GM19438 (cell line): ENCODE measurements around the gene RPTN.
"Not testable (repeated sequence)": the region's sequence is repeated elsewhere in the genome, so short reads cannot be mapped to it uniquely, and the experiment has no call there.

Source experiments
- ATAC-seq: cut with Tn5 transposase; IDR thresholded peaks from one replicate; pipeline ENCODE4 v1.9.1; 2021; ENCODE audit warnings: low read depth; ENCODE audit not compliant: unreplicated experiment

The RPTN gene

GRCh38 chr1:152166966-152167365, 7.9 kb upstream of the RPTN start:
- ATAC-seq: no peak

GRCh38 chr1:152165286-152166077, 6.5 kb upstream of the RPTN start:
- ATAC-seq: no peak

DNA sequence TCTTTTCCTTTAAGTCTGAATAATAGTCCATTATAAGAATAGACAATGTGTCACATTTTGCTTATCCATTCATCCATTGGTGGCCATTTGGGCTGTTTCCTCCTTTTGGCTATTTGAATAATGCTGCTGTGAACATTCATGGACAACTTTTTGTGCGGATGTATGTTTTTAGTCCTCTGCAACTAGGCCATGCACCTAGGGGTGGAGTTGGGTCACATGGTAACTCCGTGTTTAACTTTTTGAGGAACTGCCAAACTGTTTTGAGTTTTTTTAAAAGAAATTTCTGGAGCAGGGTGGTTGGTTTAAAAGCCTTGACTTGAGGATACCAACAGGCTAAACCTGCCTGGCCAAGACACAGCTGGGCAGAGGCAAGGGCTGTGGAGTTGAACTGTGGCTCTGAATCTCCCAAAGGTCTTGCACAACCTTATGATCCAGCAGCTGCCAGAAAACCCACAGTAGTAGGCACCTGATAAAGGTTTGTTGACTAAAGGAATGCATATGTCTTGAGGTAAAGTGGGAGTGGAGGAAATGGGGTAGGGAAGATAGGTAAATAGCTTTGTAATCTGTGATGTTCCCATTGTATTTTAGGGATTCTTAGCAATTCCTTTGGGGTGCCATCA, 5.6 kb upstream of the RPTN start:
- ATAC-seq: no peak

- ATAC-seq: no peak
These were observed 3.9 kb upstream of the RPTN start for GRCh38 chr1:152162792-152163463.

DNA sequence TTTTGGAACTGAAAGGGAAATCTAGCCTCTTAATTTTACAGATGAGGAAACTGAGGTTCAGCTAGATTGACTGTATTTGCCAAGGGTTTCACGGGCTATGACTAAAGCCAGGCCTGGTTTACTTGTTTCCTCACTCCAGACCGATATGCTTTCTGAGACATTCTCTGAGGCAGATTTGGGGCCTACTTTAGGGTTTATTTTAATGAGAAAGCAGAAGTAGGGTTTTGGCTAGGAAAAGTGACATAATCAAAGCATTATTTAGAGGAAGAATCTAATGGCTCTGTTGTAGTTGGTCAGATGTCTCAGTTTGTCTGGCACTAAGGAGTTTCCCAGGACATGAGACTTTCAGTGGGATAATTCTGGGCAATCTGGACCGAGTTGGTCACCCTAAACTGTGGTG, 1.5 kb upstream of the RPTN start:
- no peak for ATAC-seq

DNA sequence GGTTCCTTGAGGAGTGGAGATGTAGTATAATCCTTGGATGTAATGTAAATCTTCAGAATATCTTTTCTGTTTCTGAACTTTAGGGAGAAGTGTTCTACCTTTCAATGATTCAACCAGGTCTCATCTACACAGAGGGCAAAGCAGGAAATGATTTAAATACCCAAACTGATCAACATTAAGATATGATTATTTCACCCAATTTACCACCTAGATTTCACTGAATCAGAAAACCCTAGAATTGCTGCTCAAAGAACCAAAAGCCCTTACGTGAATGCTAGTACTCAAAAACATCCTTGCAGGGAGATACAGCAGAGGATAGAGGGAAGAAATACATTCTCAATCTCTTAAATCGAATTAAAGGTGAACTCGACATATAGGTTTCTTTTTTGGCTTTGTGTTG, 5.0 kb downstream of the RPTN start:
- ATAC-seq: no peak

DNA sequence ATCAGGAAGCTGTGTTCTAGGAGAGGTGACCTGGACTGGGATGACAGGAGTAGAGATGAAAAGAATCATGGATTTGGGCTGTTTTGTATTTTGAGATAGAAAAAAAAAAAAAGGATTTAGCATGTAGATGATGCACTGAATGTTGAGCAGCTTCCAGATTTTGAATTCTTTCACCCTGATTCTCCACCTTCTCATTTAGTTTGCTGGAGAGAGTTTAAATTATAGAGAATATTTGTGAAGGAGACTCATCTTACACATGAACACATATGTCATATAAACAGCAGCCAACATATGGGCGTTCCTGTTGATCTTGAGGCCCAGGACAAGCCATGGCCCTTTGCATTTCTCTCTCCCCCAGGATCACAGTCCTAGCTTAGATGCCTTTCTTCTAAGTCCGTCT, 7.4 kb downstream of the RPTN start:
- ATAC-seq: no peak

DNA sequence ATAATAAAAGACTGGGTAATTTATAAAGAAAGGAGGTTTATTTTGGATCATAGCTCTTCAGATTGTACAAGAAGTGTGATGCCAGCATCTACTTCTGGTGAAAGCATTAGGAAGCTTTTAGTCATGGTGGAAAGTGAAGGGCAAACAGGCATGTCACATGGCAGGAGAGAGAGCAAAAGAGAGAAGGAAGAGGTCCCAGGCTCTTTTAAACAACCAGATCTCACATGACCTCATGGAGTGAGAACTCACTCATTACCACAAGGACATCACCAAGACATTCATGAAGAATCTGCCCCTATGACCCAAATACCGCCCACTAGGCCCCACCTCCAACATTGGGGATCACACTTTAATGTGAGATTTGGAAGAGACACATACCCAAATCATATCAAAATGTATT, 10.0 kb downstream of the RPTN start:
- no peak for ATAC-seq

DNA sequence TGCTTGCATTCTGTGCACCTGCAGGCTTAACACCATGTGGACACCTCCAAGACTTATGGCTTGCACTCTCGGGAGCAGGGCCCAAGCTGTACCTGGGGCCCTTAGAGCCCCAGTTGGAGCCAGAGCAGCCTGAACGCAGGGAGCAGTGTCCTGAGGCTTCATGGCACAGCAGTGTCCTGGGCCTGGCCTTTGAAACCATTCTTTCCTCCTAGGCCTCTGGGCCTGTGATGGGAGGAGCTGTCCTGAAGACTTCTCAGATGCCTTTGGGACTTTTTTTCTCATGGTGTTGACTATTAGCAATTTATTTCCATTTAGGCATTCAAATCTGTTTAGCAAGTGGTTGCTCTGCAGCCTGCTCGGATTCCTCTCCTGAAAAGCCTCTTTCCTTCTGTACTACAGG, 11.0 kb downstream of the RPTN start:
- ATAC-seq: no peak

- no peak for ATAC-seq
These were observed 13.3 kb downstream of the RPTN start for GRCh38 chr1:152145769-152146168.

DNA sequence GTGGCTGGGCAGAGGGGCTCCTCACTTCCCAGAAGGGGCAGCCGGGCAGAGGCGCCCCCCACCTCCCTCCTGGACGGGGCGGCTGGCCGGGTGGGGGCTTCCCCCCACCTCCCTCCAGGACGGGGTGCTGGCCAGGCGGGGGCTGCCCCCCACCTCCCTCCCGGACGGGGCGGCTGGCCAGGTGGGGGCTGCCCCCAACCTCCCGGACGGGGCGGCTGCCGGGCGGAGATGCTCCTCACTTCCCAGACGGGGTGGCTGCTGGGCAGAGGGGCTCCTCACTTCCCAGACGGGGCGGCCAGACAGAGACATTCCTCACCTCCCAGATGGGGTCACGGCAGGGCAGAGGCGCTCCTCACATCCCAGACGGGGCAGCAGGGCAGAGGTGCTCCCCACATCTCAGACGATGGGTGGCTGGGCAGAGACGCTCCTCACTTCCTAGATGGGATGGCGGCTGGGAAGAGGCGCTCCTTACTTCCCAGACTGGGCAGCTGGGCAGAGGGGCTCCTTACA, 14.3 kb downstream of the RPTN start:
- not testable (repeated sequence) for ATAC-seq

DNA sequence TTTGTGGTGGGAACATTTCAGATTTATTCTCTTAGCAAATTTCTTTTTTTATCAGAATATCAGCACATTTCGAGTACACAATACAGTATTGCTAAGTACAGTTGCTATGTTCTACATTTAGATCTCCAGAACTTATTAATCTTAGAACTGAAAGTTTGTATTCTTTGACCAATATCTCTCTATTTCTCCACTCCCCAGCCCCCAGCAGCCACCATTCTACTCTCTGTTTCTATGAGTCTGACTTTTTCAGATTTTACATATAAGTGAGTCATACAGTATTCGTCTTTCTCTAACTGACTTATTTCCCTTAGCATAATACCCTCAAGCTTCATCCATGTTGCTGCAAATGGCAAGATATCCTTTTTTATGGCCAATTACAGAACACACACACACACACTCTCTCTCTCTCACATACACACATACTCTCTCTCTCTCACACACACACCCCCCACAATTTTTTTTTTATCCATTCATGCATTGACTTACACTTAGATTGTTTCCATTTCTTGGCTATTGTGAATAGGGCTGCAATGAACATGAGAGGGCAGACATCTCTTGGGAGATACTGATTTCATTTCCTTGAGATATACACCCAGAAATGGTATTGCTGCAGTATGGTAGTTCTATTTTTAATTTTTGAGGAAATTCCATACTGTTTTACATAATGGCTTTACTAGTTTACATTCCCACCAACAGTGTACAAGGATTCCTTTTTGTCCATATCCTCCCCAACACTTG, 15.7 kb downstream of the RPTN start:
- no peak for ATAC-seq

- no peak for ATAC-seq
These were observed 16.9 kb downstream of the RPTN start for GRCh38 chr1:152141971-152142584.

GRCh38 chr1:152137215-152137614, 21.8 kb downstream of the RPTN start:
- no peak for ATAC-seq

DNA sequence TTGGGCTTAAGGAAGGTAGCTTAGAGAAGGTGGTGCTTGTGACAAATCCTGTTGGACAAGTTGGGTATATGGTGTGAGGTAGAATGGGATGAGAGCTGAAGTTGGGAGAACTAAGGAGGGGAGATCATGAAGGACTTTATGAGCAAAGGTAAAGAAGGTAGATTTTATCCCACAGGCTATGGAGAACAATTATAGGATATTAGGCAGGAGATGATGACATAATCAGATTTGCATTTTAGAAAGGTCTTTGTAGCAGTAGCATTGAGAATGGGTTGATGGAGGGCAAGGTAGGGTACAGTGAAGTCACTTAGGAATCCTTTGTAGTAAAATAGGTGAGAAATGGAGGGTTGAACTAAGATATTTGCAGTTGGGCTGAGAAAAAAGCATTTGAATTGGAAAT, 28.8 kb downstream of the RPTN start:
- no peak for ATAC-seq

DNA sequence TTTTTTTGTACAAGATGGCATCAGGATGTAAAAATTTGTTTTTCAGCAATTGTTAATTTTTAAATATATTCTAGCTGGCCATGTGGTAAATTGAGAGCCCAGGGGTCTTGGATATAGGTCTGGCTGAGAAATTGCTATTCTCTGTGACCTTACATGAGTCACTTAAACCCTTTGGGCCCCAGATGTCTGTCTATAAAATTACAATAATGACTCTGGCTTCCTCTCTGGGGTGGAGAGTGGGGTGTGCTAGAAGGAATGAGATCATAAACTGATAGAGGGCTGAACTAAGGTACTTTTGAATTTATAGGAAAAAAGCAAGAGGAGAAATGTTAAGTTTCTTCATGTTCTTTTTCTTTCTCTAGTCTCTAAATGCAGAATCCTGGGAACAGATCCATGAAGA, 31.4 kb downstream of the RPTN start:
- ATAC-seq: no peak

DNA sequence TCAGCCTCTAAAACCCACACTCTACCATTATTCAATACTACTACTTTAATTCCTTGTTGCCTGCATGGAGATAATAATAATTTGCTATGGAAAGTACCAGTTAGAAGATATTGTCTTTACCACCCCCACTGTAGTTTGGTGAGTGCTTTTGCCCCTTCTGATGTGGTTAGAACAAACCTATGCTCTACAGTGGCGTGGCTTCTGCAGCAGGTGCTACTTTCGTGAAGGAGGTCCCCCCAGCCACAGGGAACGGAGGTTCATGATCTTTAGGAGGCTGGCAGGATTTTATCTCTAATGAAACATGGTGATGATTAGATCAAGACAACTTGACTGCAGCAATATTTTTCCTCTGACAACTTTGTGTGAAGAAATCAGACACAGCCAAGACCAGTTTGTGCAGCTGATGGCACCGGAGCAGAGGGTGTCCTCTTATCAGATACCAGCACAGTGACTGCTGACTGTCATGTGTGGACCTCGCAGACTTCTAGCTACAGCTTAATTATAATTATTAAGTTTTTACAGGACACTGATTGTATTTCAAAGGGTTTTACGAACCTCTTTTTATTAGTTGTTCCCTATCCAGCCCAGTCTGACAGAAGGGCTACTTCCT, 33.1 kb downstream of the RPTN start:
- ATAC-seq: no peak

- no peak for ATAC-seq
These were observed 40.1 kb downstream of the RPTN start for GRCh38 chr1:152118915-152119314.

DNA sequence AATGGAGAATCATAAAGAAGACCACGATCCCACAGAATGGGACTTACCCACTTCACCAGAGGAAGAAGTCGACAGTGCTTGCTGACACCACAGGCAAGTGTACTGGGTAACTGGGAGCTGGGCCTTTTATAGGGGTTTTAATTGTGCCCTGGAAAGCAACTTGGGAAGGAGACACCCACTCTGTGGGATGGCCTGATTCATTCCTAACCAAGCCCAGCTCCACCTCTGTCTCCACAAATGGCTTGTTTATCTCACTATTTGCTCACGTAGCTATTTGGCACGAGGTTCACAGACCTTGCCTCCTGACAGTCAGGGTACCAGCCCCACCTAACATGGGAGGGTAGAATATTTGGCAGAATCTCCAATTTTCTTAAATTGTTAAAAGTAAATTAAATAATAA, 43.7 kb downstream of the RPTN start, which contains the start of gene TCHH:
Gene TCHH, minus strand, starts transcription at position 101 of the 400 bp plus-strand sequence. CDS start 1,364 bp downstream, outside the sequence.
- no peak for ATAC-seq

DNA sequence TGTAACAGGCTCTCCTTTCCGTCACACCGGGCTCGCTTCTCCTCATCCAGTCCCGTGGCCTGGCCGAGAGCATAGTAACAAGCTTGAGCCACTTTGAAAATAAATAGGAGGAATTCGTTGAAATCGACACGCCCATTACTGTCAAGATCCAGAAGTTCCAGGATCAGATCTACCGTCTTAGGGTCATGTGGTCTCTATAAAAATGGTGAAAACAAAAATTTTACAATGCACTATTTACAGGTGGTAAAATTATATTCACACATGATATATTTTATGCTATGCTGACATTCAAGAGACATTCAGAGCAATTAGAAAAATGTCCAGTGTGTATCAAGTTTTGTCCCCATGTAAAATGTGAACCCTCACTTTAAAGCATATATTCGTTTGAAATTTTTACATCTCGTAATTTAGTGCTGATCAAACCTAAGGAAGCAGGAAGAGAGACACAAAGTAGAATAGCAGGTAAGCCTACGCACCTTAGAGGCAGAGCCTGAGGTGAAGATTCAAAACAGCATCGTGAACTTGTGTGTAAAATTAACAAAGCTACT, 46.1 kb downstream of the RPTN start:
- no peak for ATAC-seq
